GM19452 (cell line): ENCODE measurements around the gene GDPD4.

Experiments used
- ATAC-seq: cut with Tn5 transposase; IDR thresholded peaks from one replicate; pipeline ENCODE4 v1.9.1; 2021; ENCODE audit not compliant: unreplicated experiment

GDPD4 gene

GRCh38 chr11:77244277-77245027 lies 57.0 kb downstream of the GDPD4 start:
- ATAC-seq: no peak

- ATAC-seq: no peak
Observed at GRCh38 chr11:77236901-77237300, 64.6 kb downstream of the GDPD4 start.

GRCh38 chr11:77233011-77233410 lies 68.5 kb downstream of the GDPD4 start:
- ATAC-seq: no peak

- no peak for ATAC-seq
Observed at GRCh38 chr11:77232242-77232641, 69.2 kb downstream of the GDPD4 start.

- ATAC-seq: no peak
Observed at GRCh38 chr11:77231800-77232199, 69.7 kb downstream of the GDPD4 start.

GRCh38 chr11:77230878-77231605 lies 70.4 kb downstream of the GDPD4 start:
- no peak for ATAC-seq

- no peak for ATAC-seq
Observed at GRCh38 chr11:77223797-77224196, 77.7 kb downstream of the GDPD4 start.

GRCh38 chr11:77217156-77217555 lies 84.3 kb downstream of the GDPD4 start:
- no peak for ATAC-seq

GRCh38 chr11:77215106-77215505 lies 86.4 kb downstream of the GDPD4 start:
- no peak for ATAC-seq

- no peak for ATAC-seq
Observed at GRCh38 chr11:77214557-77214956, 86.9 kb downstream of the GDPD4 start.

- no peak for ATAC-seq
Observed at GRCh38 chr11:77213589-77214428, 87.7 kb downstream of the GDPD4 start.

- ATAC-seq: no peak
Observed at GRCh38 chr11:77213029-77213579, 88.4 kb downstream of the GDPD4 start.

GRCh38 chr11:77212314-77213007 lies 89.0 kb downstream of the GDPD4 start:
- ATAC-seq: no peak

GRCh38 chr11:77211594-77212251 lies 89.8 kb downstream of the GDPD4 start:
- no peak for ATAC-seq

- ATAC-seq: no peak
Observed at GRCh38 chr11:77211040-77211451, 90.4 kb downstream of the GDPD4 start.

GRCh38 chr11:77209663-77210062 lies 91.8 kb downstream of the GDPD4 start:
- no peak for ATAC-seq

- ATAC-seq: no peak
Observed at GRCh38 chr11:77208535-77208934, 93.0 kb downstream of the GDPD4 start.

GRCh38 chr11:77207618-77208313 lies 93.7 kb downstream of the GDPD4 start:
- ATAC-seq: no peak

GRCh38 chr11:77207019-77207485 lies 94.4 kb downstream of the GDPD4 start:
- no peak for ATAC-seq
